ENCODE measurements around the gene ING4.

DNA sequence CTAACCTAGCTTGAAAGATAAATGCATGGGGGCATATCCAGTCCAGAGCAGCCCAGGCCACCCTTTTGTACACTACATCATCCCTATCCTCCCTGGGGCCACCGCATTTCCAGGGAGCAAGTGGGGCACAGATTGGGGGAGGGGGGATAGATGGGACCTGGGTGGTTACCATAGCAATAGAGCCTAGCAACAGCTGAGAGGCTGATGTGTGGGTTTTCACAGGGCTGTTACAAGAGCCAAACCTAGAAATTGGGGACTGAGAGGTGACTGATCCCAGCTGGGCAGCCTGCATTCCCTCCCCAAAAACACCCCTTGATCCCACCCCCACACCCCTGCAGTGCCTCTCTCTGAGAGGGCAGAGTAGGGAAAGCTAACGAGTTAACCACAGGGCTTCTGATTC lies 30.0 kb upstream of the ING4 start:
- TF ChIP-seq ZBTB7A (IDR thresholded peaks at IDR 0.05; ENCODE audit: low read depth), result no peak
- no peak for TF ChIP-seq YY1 (IDR thresholded peaks at IDR 0.05; ENCODE audit: low read depth)
- TF ChIP-seq, protein P1, sequence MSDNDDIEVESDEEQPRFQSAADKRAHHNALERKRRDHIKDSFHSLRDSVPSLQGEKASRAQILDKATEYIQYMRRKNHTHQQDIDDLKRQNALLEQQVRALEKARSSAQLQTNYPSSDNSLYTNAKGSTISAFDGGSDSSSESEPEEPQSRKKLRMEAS (IDR thresholded peaks at IDR 0.05), result no peak
- no peak for TF ChIP-seq FOXM1 (IDR thresholded peaks at IDR 0.05; ENCODE audit: borderline replicate concordance, low read depth)
- no peak for TF ChIP-seq CEBPB (IDR thresholded peaks at IDR 0.05)
- TF ChIP-seq TAF1 (IDR thresholded peaks at IDR 0.05; ENCODE audit: low read depth), result no peak
- TF ChIP-seq EGR1 (IDR thresholded peaks at IDR 0.05), result no peak
- TF ChIP-seq TCF12 (IDR thresholded peaks at IDR 0.05; ENCODE audit: low read depth), result no peak
- TF ChIP-seq EP300 (IDR thresholded peaks at IDR 0.05; ENCODE audit: borderline replicate concordance), result no peak

Data from Ishikawa (cell line).